GM21367 (cell line): ENCODE results near the gene NPPC.
"Not testable (repeated sequence)": the region's sequence is repeated elsewhere in the genome, so short reads cannot be mapped to it uniquely, and the experiment has no call there.

ENCODE experiments used
- ATAC-seq: cut with Tn5 transposase; IDR thresholded peaks from one replicate; pipeline ENCODE4 v1.9.1; 2021; ENCODE audit not compliant: unreplicated experiment

Gene NPPC

GRCh38 chr2:231890896-231891513 lies 35.2 kb downstream of the NPPC start:
- no peak for ATAC-seq

- ATAC-seq = no peak
Measured at GRCh38 chr2:231887756-231888155, 38.4 kb downstream of the NPPC start.

GRCh38 chr2:231886071-231886681 lies 40.0 kb downstream of the NPPC start:
- no peak for ATAC-seq

GRCh38 chr2:231884438-231885140 lies 41.6 kb downstream of the NPPC start:
- no peak for ATAC-seq

GRCh38 chr2:231883468-231883881 lies 42.7 kb downstream of the NPPC start:
- no peak for ATAC-seq

- no peak for ATAC-seq
Measured at GRCh38 chr2:231882646-231883045, 43.5 kb downstream of the NPPC start.

- not testable (repeated sequence) for ATAC-seq
Measured at GRCh38 chr2:231880371-231880770, 45.8 kb downstream of the NPPC start.

- no peak for ATAC-seq
Measured at GRCh38 chr2:231879216-231879615, 47.0 kb downstream of the NPPC start.

GRCh38 chr2:231877533-231878456 lies 48.4 kb downstream of the NPPC start:
- ATAC-seq = no peak

GRCh38 chr2:231874944-231875343 lies 51.3 kb downstream of the NPPC start:
- no peak for ATAC-seq
